Stimulated activated memory B cell treated with anti-CD40 and anti-IgM and Interleukin-4, amounts not matched to agents 10 μg/mL and 1 μg/mL and 100 μg/mL, for 72 hours (primary cell): Measurements from ENCODE around the gene ARHGDIB.

Source experiments
- ATAC-seq: fragments of 150-1000 bp; cut with Tn5 transposase; 2 replicates; pipeline ENCODE4 v1.10.0; 2021
- H3K27ac Mint-ChIP-seq: one replicate; pipeline ENCODE4 v1.8.0; 2022; ENCODE audit warnings: mild to moderate bottlenecking, mixed read lengths
- H3K27me3 Mint-ChIP-seq: one replicate; pipeline ENCODE4 v1.8.0; 2022; ENCODE audit warnings: mixed read lengths
- H3K36me3 Mint-ChIP-seq: one replicate; pipeline ENCODE4 v1.8.0; 2022; ENCODE audit warnings: mixed read lengths
- H3K4me1 Mint-ChIP-seq: one replicate; pipeline ENCODE4 v1.8.0; 2022; ENCODE audit warnings: mixed read lengths
- H3K4me3 Mint-ChIP-seq: one replicate; pipeline ENCODE4 v1.8.0; 2022; ENCODE audit warnings: mild to moderate bottlenecking, moderate library complexity, mixed read lengths
- H3K9me3 Mint-ChIP-seq: one replicate; pipeline ENCODE4 v1.8.0; 2022; ENCODE audit warnings: mixed read lengths

The ARHGDIB gene

DNA sequence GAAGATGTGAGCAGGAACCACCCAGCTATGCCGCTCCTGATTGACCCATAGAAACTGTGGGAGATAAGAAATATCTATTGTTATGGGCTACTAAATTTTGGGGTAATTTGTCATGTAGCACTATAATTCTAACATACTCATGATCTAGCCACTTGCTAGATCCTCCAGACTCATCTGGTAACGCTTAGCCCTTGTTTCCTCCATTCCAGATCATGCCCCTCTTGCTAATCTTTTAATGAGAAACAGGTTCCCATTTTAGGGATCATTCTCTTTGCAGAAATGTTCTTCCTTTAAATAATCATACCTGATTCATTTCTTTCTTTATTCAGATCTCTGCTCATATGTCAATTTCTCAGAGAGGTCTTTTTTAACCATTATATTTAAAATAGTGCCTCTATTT, 3.8 kb upstream of the ARHGDIB start:
- no peak for ATAC-seq
- H3K27ac Mint-ChIP-seq = peak overlapping the region; percentile 95
- no peak overlapping the region for H3K4me3 Mint-ChIP-seq
- no peaks in the 10 kb centered on the region for H3K27me3 Mint-ChIP-seq
- no peaks in the 10 kb centered on the region for H3K9me3 Mint-ChIP-seq
- H3K36me3 Mint-ChIP-seq = no peaks in the 10 kb centered on the region
- peaks cover 30% of the 10 kb centered on the region for H3K4me1 Mint-ChIP-seq

DNA sequence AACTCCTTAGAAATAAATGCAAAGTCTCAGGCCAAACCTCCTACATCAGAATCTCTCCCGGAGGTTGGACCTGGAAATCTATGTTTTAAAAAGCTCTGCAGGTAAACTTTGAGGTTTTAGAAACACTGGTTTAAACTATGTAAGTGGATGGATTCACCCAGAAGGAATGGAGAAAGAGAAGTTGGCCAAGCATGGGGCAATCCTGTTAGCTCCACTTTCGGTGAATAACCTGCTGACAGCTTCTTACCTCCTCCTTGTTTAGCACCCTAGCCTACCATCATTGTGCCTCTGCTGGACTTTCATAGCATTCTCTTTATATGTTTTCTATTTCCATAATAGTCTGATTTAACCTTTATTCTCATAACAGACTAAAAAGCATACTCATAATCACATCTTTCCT, 3.0 kb upstream of the ARHGDIB start:
- H3K4me1 Mint-ChIP-seq = peaks cover 30% of the 10 kb centered on the region
- no peak overlapping the region for H3K4me3 Mint-ChIP-seq
- no peak for ATAC-seq
- peaks cover 3% of the 10 kb centered on the region for H3K36me3 Mint-ChIP-seq
- no peaks in the 10 kb centered on the region for H3K27me3 Mint-ChIP-seq
- H3K27ac Mint-ChIP-seq = peak overlapping the region; percentile 95
- H3K9me3 Mint-ChIP-seq = no peaks in the 10 kb centered on the region

DNA sequence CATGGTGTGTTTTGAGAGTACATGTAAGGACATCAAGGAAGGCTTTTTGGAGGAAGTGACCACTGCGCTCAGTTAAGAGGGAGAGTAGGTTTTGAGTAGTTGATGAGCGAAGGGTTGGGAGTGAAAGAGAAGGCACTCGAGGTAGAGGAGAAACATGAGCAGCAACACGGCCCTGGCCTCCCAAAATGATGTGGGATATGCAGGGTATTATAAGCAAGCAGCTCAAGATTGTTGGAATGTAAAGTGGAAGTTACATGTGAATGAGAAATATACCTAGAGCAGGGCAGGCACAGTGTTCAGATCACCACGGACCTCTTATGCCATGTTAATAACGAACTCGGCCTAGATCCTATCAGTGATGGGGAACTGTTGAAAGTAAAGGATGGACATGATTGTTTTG, 2.1 kb upstream of the ARHGDIB start:
- Mint-ChIP-seq H3K27ac (peak overlapping the region; percentile 95), H3K4me3 (no peak overlapping the region), H3K9me3 (no peaks in the 10 kb centered on the region), H3K4me1 (peaks cover 39% of the 10 kb centered on the region), H3K36me3 (peaks cover 11% of the 10 kb centered on the region), H3K27me3 (no peaks in the 10 kb centered on the region)
- no peak for ATAC-seq

DNA sequence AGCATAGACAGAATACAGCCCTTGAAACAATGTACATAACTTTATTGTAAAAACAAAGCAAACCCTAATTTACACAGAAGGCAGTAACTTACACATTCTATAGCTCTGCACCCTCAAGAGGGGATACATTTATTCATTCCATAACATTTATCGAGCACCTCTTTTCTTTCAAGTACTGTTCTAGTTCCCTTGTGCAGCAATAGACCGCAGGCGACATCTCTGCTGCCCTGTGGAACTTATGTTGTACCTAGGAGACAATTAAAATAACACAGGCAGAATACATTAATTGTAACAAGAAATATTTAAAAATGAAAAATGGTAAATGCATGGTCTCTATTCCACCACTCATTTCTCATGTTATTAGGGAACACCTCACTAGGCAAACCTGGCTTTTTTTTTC, 1.4 kb upstream of the ARHGDIB start:
- no peak for ATAC-seq
- Mint-ChIP-seq H3K36me3 (peaks cover 15% of the 10 kb centered on the region), H3K4me3 (no peak overlapping the region), H3K9me3 (no peaks in the 10 kb centered on the region), H3K27ac (peak overlapping the region; percentile 95), H3K27me3 (no peaks in the 10 kb centered on the region), H3K4me1 (peaks cover 46% of the 10 kb centered on the region)

DNA sequence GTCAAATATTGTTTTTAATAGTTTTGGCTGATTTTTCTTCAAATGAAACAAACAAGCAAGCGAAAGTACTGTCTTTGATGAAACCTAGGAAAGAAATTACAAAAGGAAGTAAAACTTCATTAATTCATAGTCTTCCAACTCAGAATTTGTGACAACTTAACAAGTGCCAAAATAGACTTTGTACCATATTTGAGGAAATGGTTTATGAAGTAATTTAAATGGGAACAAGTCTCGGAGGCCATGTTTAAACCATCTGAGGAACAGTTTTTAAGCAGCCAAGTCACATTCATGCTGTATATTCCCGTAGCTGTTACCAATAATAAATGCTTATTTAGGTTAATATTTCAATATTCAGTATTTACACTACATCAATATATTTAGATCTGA, 745 bp upstream of the ARHGDIB start:
- peaks cover 20% of the 10 kb centered on the region for H3K36me3 Mint-ChIP-seq
- no peaks in the 10 kb centered on the region for H3K9me3 Mint-ChIP-seq
- no peaks in the 10 kb centered on the region for H3K27me3 Mint-ChIP-seq
- H3K27ac Mint-ChIP-seq = peak overlapping the region; percentile 95
- no peak for ATAC-seq
- H3K4me3 Mint-ChIP-seq = peak overlapping the region; percentile 99
- H3K4me1 Mint-ChIP-seq = peaks cover 52% of the 10 kb centered on the region

DNA sequence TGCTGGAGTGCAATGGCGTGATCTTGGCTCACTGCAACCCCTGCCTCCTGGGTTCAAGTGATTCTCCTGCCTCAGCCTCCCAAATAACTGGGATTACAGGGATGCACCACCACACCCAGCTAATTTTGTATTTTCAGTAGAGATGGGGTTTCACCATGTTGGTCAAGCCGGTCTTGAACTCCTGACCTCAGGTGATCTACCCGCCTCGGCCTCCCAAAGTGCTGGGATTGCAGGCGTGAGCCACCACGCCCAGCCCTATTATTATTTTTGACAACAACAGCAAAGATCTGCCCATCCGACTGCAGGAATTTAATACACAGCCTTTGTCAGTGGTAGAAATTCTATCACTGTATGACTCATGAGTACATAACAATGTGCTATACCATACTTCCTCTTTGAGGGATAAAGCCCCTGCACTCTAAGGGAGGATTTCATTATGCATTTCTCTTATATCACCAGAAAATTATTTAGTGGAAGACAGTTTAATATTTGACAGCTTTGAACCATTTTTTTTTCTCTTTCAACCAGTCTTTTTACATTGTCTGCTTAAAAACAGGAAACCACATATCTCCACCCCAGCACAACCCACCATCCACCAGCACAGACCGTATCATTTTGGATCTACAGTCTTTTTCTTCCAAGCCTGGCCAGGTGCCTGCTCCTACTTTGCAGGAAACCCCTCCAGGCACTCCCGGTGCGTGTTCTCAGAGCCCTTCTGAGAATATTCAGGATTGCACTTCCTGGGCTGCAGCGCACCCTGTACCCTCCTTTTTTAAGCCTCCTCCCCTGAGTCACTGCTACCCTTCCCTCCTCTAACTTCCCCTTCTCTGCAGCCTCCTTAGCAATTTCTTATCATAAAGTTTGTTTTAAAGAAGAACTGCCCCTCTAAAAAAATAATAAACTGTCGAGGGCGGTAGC, 594 bp downstream of the ARHGDIB start:
- ATAC-seq = peak; percentile 80
- Mint-ChIP-seq H3K27me3 (no peaks in the 10 kb centered on the region), H3K4me3 (peak overlapping the region; percentile 99), H3K4me1 (peaks cover 58% of the 10 kb centered on the region), H3K27ac (peak overlapping the region; percentile 95), H3K9me3 (no peaks in the 10 kb centered on the region), H3K36me3 (peaks cover 20% of the 10 kb centered on the region)

DNA sequence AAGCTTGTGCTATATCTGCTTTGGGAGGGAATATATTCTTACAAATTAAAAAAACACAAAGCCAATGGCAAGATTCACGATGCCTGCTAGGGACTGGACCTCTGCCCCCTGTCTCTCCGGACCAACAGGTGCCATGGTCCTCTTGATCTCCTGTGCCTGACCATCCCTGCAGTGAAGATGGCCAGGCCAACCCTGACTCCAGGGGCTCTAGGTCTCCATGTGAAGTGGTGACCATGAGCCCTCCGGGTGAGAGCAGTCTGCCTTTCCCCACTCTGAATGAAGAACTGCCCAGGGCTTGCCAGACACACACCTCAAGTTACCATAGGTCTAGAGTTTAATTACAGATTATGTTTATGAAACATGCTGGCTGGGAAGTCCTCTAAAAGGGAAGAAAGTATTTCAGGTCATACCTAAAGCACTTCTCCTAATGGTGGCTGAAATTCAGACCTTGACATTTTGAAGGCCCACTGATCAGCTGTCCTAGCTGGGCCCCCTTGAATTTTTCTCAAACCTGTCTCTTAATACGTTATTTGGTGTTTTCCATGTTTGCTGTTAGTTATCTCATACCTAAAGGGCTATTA, 1.4 kb downstream of the ARHGDIB start:
- Mint-ChIP-seq H3K36me3 (peaks cover 20% of the 10 kb centered on the region), H3K9me3 (no peaks in the 10 kb centered on the region), H3K4me1 (peaks cover 53% of the 10 kb centered on the region), H3K4me3 (peak overlapping the region; percentile 99), H3K27me3 (no peaks in the 10 kb centered on the region), H3K27ac (peak overlapping the region; percentile 95)
- ATAC-seq = no peak

DNA sequence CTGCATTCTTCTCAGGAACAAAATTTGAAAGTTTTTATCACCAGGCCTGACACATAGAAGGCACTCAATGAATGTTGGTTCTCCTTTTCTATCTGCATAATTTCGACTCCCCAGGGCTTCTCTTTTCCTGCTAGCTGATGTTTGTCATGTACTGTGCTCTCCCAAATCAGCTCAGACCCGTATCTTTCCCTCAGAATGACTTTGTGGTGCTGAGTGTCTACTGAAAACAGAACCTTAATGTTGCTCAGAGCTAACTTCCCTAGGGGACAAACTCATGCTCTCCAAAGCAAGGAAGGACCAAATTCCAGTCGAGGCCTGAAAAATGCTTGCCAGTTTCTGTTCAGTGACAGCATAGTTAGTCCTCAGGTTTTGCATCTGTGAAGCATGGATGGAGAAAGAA, 1.9 kb downstream of the ARHGDIB start:
- H3K4me3 Mint-ChIP-seq = peak overlapping the region; percentile 99
- H3K27me3 Mint-ChIP-seq = no peaks in the 10 kb centered on the region
- ATAC-seq = peak; percentile 58
- H3K4me1 Mint-ChIP-seq = peaks cover 55% of the 10 kb centered on the region
- peak overlapping the region; percentile 95 for H3K27ac Mint-ChIP-seq
- no peaks in the 10 kb centered on the region for H3K9me3 Mint-ChIP-seq
- peaks cover 20% of the 10 kb centered on the region for H3K36me3 Mint-ChIP-seq

DNA sequence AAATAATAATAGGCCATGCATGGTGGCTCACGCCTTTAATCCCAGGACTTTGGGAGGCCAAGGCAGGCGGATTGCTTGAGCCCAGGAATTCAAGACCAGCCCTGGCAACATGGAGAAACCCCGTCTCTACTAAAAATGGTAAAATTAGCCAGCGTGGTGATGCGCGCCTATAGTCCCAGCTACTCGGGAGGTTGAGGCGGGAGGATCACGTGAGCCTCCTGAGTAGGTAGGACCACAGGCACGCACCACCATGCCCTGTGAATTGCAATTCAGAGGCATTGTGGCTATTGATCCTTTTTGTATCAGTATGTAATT, 2.3 kb downstream of the ARHGDIB start:
- Mint-ChIP-seq H3K36me3 (peaks cover 20% of the 10 kb centered on the region), H3K9me3 (no peaks in the 10 kb centered on the region), H3K4me1 (peaks cover 56% of the 10 kb centered on the region), H3K27ac (peak overlapping the region; percentile 95), H3K4me3 (peak overlapping the region; percentile 99), H3K27me3 (no peaks in the 10 kb centered on the region)
- ATAC-seq = no peak

DNA sequence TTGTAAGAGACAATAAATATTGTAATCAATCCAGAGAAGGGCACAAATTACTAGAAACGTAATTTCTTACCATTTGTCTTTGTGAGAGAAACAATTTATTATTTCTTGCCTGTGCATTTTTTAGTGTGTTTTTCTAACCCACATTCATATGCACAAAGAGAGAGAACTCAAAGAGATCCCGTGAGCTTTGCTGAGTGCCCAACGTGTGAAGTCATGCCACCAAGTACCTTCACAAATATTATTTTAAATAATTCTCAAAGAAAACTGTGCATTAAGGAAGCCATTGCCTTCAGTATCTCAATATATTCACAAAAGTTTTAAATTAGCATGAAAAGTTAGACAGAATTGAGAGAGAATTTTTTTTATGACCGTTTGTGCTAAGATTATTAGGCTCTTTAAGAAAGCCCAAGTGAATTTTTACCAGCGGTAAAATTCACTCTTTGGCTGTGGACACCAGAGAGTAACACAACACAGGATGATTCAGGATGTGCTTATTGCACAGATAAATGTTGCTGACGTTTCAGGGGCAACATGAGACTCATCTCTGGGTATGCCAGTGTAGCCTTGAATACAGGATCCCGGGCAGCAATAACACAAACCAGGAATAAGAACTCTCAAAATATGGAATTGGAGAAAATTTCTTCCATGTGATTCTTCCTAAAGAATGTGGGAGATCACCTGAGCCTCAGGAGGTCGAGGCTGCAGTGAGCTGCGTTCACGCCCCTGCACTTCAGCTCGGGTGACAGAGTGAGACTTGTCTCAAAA, 2.9 kb downstream of the ARHGDIB start:
- Mint-ChIP-seq H3K27ac (peak overlapping the region; percentile 95), H3K9me3 (no peaks in the 10 kb centered on the region), H3K4me3 (peak overlapping the region; percentile 99), H3K4me1 (peaks cover 56% of the 10 kb centered on the region), H3K27me3 (no peaks in the 10 kb centered on the region), H3K36me3 (peaks cover 20% of the 10 kb centered on the region)
- ATAC-seq = no peak

DNA sequence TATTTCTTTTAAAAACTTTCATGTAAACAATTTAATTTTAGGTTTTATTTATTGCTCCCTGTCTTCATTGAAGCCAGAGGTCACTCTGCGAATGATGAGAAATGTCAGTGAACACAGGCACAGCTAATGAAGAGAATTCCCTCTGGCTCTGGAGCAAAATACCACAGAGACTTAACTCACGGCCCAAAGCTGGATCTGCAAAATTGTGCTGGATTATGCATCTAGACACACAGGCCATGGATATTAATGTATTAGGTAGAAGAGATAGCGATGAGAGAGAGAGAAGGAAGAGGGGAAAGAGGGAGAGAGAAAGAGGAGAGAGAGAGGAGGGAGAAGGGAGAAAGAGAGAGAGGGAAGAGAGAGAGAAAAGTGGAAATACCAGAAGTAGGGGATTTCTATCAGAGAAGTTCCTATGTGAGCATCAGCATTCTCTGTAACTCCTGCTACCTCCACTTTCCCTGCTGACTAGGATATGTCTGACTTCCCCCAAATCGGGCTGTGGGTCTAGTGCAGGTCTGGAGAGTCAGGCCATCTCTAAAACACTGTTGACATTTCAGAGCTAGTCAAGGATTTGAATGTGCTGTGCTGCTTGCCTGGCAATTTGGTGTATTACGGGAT, 3.7 kb downstream of the ARHGDIB start:
- ATAC-seq = no peak
- Mint-ChIP-seq H3K36me3 (peaks cover 20% of the 10 kb centered on the region), H3K27me3 (no peaks in the 10 kb centered on the region), H3K4me1 (peaks cover 56% of the 10 kb centered on the region), H3K4me3 (peak overlapping the region; percentile 99), H3K27ac (peak overlapping the region; percentile 95), H3K9me3 (no peaks in the 10 kb centered on the region)

DNA sequence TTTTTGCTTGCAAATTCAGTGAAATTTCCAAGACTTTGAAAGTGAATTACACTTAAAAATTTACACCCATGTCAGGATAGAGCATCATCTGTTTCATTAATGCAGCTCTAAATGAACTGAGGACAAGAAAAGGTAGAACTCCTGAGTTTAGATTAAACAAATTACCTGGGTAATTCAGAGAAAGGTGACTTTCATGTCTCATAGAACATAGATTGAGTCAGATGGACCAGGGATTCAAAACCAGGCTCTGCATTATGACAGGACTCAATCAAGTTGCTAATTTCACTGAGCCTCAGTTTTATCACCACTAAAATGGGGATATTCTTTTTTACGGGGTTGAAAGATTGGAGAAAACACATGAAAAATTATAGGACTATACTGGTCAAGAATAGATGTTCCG, 4.5 kb downstream of the ARHGDIB start:
- no peak for ATAC-seq
- no peaks in the 10 kb centered on the region for H3K27me3 Mint-ChIP-seq
- H3K36me3 Mint-ChIP-seq = peaks cover 20% of the 10 kb centered on the region
- H3K4me1 Mint-ChIP-seq = peaks cover 62% of the 10 kb centered on the region
- no peaks in the 10 kb centered on the region for H3K9me3 Mint-ChIP-seq
- peak overlapping the region; percentile 95 for H3K27ac Mint-ChIP-seq
- peak overlapping the region; percentile 30 for H3K4me3 Mint-ChIP-seq

DNA sequence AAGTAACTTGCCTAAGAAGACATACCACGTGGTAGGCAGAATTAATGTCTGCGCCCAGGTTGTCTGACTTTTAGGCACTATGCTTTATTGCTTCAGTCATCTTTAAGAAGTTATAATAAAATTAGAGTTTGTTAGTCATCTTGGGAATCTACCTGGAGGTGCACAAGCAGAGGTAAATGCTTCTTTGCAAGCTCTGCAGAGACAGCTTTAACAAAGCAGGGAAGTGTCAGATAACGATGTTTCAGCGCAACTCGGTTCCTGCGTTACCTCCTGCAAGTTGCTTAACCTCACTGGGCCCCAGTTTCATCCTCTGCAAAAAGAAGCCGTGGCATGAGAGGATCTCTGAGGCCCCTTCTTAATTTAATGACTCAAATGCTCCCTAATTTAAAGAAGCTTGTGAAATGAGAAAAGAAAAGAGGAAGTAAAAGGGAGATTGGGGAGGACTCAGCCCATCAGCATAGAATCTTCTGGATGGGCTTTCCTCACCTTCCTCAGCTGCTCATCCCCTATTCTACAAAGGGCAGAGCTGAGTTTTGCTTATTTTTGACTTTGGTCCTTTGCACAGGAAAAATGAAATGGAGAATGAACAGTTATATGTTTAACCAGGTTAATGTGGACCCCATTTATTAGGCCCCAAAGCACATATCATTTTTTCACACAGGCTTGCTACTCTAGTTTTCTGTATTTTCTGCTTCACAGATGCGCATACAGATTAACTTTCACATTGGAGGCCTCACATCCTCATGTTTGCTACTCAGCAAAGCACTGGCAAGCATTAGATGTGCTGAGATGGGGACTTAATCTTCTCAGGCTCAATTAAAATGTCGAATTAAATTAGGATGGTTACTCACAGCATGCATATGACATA, 5.1 kb downstream of the ARHGDIB start:
- peak; percentile 63 for ATAC-seq
- peak overlapping the region; percentile 95 for H3K27ac Mint-ChIP-seq
- H3K4me1 Mint-ChIP-seq = peaks cover 68% of the 10 kb centered on the region
- H3K4me3 Mint-ChIP-seq = peak overlapping the region; percentile 51
- no peaks in the 10 kb centered on the region for H3K9me3 Mint-ChIP-seq
- H3K36me3 Mint-ChIP-seq = peaks cover 26% of the 10 kb centered on the region
- no peaks in the 10 kb centered on the region for H3K27me3 Mint-ChIP-seq

DNA sequence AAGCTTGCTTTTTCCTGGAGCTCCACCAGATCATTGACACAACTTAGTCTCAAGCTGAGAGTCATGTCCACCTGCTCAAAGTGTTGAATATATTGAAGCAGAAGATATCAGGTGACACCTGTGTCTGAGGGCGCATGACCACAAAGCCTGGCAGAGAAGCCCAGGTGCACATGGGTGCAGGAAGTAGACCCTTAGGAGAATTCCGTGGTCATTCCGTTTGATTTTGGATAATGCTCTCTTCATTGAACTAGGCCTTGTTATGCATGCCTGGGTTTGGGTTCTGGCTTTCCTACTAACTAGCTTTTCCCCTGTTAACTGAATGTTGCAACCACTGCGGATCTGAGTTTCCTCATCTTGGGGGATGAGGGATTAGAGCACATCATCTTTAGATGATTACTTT, 7.1 kb downstream of the ARHGDIB start:
- peaks cover 36% of the 10 kb centered on the region for H3K36me3 Mint-ChIP-seq
- ATAC-seq = no peak
- no peaks in the 10 kb centered on the region for H3K27me3 Mint-ChIP-seq
- peak overlapping the region; percentile 81 for H3K27ac Mint-ChIP-seq
- H3K4me3 Mint-ChIP-seq = peak overlapping the region; percentile 45
- H3K4me1 Mint-ChIP-seq = peaks cover 83% of the 10 kb centered on the region
- H3K9me3 Mint-ChIP-seq = no peaks in the 10 kb centered on the region
